ENCODE results near the gene KIF18B.

DNA sequence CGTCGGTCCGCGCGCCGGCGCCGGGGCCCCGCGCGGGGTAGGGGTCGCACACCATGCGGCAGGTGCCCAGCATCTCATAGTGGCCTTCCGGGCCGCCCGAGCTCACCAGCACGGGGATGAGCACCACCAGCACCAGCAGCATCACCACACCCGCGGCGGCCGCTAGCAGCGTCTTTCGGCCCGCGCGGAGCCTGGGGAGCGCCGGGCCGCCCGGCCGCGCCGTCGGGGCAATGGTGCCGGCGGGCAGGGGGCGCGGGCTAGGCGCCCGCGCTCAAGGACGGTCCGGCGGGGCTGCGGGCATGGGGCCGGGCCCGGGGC is 20.3 kb upstream of the KIF18B start:
- TF ChIP-seq, protein P1, sequence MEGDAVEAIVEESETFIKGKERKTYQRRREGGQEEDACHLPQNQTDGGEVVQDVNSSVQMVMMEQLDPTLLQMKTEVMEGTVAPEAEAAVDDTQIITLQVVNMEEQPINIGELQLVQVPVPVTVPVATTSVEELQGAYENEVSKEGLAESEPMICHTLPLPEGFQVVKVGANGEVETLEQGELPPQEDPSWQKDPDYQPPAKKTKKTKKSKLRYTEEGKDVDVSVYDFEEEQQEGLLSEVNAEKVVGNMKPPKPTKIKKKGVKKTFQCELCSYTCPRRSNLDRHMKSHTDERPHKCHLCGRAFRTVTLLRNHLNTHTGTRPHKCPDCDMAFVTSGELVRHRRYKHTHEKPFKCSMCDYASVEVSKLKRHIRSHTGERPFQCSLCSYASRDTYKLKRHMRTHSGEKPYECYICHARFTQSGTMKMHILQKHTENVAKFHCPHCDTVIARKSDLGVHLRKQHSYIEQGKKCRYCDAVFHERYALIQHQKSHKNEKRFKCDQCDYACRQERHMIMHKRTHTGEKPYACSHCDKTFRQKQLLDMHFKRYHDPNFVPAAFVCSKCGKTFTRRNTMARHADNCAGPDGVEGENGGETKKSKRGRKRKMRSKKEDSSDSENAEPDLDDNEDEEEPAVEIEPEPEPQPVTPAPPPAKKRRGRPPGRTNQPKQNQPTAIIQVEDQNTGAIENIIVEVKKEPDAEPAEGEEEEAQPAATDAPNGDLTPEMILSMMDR (conservative IDR thresholded peaks at IDR 0.05; ENCODE audit: low read depth, low read length), result no peak
- TF ChIP-seq EZH2 (IDR thresholded peaks at IDR 0.05; ENCODE audit: borderline replicate concordance, low read depth, low read length, poor library complexity, severe bottlenecking), result no peak

All from A673 (cell line).